Measurements from ENCODE around the gene PREPL.

PREPL gene

GRCh38 chr2:44291281-44292248, 69.7 kb downstream of the PREPL start:
- DNase-seq = peak; percentile 67 to 75

- DNase-seq = no peak
Observed at GRCh38 chr2:44290261-44290660, 71.0 kb downstream of the PREPL start.

GRCh38 chr2:44286884-44287638, 74.2 kb downstream of the PREPL start:
- no peak for DNase-seq

- DNase-seq = no peak
Observed at GRCh38 chr2:44286119-44286883, 75.0 kb downstream of the PREPL start.

GRCh38 chr2:44285174-44285573, 76.1 kb downstream of the PREPL start:
- DNase-seq = no peak

- no peak for DNase-seq
Observed at GRCh38 chr2:44283116-44283666, 78.1 kb downstream of the PREPL start.

- DNase-seq = no peak
Observed at GRCh38 chr2:44280869-44281268, 80.4 kb downstream of the PREPL start.

- no peak for DNase-seq
Observed at GRCh38 chr2:44277541-44277940, 83.8 kb downstream of the PREPL start.

GRCh38 chr2:44275927-44276303, 85.4 kb downstream of the PREPL start:
- no peak for DNase-seq

- DNase-seq = no peak
Observed at GRCh38 chr2:44273596-44273995, 87.7 kb downstream of the PREPL start.

GRCh38 chr2:44273076-44273475, 88.2 kb downstream of the PREPL start:
- no peak for DNase-seq

- no peak for DNase-seq
Observed at GRCh38 chr2:44271296-44271695, 90.0 kb downstream of the PREPL start.

- DNase-seq = peak; percentile 14 to 41
Observed at GRCh38 chr2:44269831-44270230, 91.5 kb downstream of the PREPL start.

- DNase-seq = peak; percentile 13 to 72
Observed at GRCh38 chr2:44267796-44268648, 93.3 kb downstream of the PREPL start.
